Fibroblast of lung (primary cell): Measurements from ENCODE around the gene SOX1. TPM values are rescaled to one million over a fixed set of nuclear protein-coding genes. Genes with fewer than 3 reads are reported as not detected.

Experiments used
- DNase-seq, 2 donors: peaks; one replicate each; pipeline versions ENCODE4 v3.0.0 to v3.0.0-alpha.2; 2010; ENCODE audit warnings: low read depth in 2 of 2
- H2AFZ ChIP-seq: 2 replicates; pipeline ENCODE4 v1.5.1; 2012; ENCODE audit warnings: low read length, control low read depth, inconsistent platforms
- H3K27ac ChIP-seq: 2 replicates; pipeline ENCODE4 v1.5.1; 2011; ENCODE audit warnings: low read length, control low read depth; ENCODE audit not compliant: insufficient read depth
- H3K27me3 ChIP-seq: 2 replicates; pipeline ENCODE4 v1.5.1; 2011; ENCODE audit warnings: mild to moderate bottlenecking, low read length; ENCODE audit not compliant: control insufficient read depth, insufficient read depth
- H3K36me3 ChIP-seq: 2 replicates; pipeline ENCODE4 v1.5.1; 2011; ENCODE audit warnings: low read length; ENCODE audit not compliant: control insufficient read depth, insufficient read depth
- H3K4me1 ChIP-seq: 2 replicates; pipeline ENCODE4 v1.5.1; 2011; ENCODE audit warnings: low read length; ENCODE audit not compliant: control insufficient read depth, insufficient read depth; ENCODE audit errors: extremely low read depth
- H3K4me2 ChIP-seq: 2 replicates; pipeline ENCODE4 v1.5.1; 2011; ENCODE audit warnings: low read length, control low read depth; ENCODE audit not compliant: insufficient read depth; ENCODE audit errors: extremely low read depth
- H3K4me3 ChIP-seq, 4 experiments: fragments of 200-600 bp in 1 of 4; sonication (generic) in 1 of 4; replicated peaks in 1 of 4; 2 replicates each; pipeline ENCODE4 v1.5.1; 2011 to 2016; ENCODE audit warnings: low read length in 4 of 4, low read depth in 3 of 4, mild to moderate bottlenecking in 3 of 4, control low read depth in 2 of 4, inconsistent platforms in 1 of 4, mixed read lengths in 1 of 4; ENCODE audit not compliant: insufficient read depth in 1 of 4; ENCODE audit errors: control extremely low read depth in 1 of 4
- H3K79me2 ChIP-seq: 2 replicates; pipeline ENCODE4 v1.5.1; 2012; ENCODE audit warnings: mild to moderate bottlenecking, low read length, inconsistent platforms; ENCODE audit not compliant: control insufficient read depth, insufficient read depth
- H3K9ac ChIP-seq: 2 replicates; pipeline ENCODE4 v1.5.1; 2011; ENCODE audit warnings: mild to moderate bottlenecking, low read length, control low read depth; ENCODE audit not compliant: insufficient read depth
- H3K9me3 ChIP-seq: 2 replicates; pipeline ENCODE4 v1.5.1; 2012; ENCODE audit warnings: low read depth, low read length; ENCODE audit not compliant: control insufficient read depth, insufficient read depth
- H4K20me1 ChIP-seq: 2 replicates; pipeline ENCODE4 v1.5.1; 2011; ENCODE audit warnings: low read length; ENCODE audit not compliant: control insufficient read depth, insufficient read depth; ENCODE audit errors: extremely low read depth
- EZH2 ChIP-seq: IDR thresholded peaks from 2 replicates; pipeline ENCODE4 v1.5.1; 2012; ENCODE audit warnings: low read length, control low read depth, mild to moderate bottlenecking; ENCODE audit errors: missing control alignments
- polyA plus RNA-seq, 2 donors: library from polyadenylated mRNA; depleted of rRNA in 1 of 2; stranded (reverse) in 1 of 2; unstranded in 1 of 2; fragments of >200 nt; gene quantifications; 2 replicates each; pipeline ENCODE4 v1.2.1, GENCODE V29; 2011 to 2012; ENCODE audit warnings: missing spikeins in 1 of 2
- total RNA-seq: library from RNA; depleted of rRNA; stranded (reverse); fragments of >200 nt; gene quantifications from 2 replicates; pipeline ENCODE4 v1.2.1, GENCODE V29; 2014
- TF ChIP-seq, protein P1 (sequence below), 2 donors: IDR thresholded peaks in 1 of 2; conservative IDR thresholded peaks in 1 of 2; 1 replicate in 1 of 2; 2 replicates in 1 of 2; pipeline ENCODE4 v1.5.1; 2011 to 2012; ENCODE audit warnings: low read length in 2 of 2, control low read depth in 1 of 2, inconsistent platforms in 1 of 2, low read depth in 1 of 2, mild to moderate bottlenecking in 1 of 2

SOX1 gene
- total and polyA plus RNA-seq, 2 donors (not counting 1 experiment from before 2014, with no cell fraction given) = not detected

DNA sequence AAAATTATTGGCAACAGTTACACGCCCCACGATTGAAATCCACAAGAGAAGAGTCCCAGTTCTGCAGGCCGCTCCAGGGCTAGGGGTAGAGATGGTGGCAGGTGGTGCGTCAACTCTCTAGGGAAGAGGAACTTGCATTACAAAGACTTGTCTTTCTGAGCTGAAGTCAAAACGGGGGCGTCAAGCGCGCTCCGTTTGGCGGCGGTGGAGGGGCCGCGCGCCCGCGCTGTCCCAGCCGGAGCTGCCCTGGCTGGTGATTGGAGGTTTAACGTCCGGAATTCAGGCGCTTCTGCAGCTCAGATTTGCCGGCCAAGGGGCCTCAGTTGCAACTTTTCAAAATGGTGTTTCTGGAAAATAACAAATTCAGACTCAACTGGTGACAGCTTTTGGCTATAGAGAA, 38.9 kb downstream of the SOX1 start:
- Histone ChIP-seq H3K9me3 (no peaks in the 10 kb centered on the region), H3K79me2 (no peaks in the 10 kb centered on the region), H3K4me1 (no peaks in the 10 kb centered on the region), H3K9ac (no peak overlapping the region), H3K27me3 (no peaks in the 10 kb centered on the region), H3K4me3 (no peak overlapping the region), H2AFZ (no peak overlapping the region), H3K4me2 (no peak overlapping the region), H3K36me3 (no peaks in the 10 kb centered on the region), H3K27ac (no peak overlapping the region), H4K20me1 (no peaks in the 10 kb centered on the region)
- TF ChIP-seq, protein P1, sequence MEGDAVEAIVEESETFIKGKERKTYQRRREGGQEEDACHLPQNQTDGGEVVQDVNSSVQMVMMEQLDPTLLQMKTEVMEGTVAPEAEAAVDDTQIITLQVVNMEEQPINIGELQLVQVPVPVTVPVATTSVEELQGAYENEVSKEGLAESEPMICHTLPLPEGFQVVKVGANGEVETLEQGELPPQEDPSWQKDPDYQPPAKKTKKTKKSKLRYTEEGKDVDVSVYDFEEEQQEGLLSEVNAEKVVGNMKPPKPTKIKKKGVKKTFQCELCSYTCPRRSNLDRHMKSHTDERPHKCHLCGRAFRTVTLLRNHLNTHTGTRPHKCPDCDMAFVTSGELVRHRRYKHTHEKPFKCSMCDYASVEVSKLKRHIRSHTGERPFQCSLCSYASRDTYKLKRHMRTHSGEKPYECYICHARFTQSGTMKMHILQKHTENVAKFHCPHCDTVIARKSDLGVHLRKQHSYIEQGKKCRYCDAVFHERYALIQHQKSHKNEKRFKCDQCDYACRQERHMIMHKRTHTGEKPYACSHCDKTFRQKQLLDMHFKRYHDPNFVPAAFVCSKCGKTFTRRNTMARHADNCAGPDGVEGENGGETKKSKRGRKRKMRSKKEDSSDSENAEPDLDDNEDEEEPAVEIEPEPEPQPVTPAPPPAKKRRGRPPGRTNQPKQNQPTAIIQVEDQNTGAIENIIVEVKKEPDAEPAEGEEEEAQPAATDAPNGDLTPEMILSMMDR (conservative IDR thresholded peaks at IDR 0.05 in 1 of 2, IDR thresholded peaks at IDR 0.05 in 1 of 2; ENCODE audit: low read depth in 1 of 2, low read length in 2 of 2) = no peak
- no peak for TF ChIP-seq EZH2
- no peak for DNase-seq

DNA sequence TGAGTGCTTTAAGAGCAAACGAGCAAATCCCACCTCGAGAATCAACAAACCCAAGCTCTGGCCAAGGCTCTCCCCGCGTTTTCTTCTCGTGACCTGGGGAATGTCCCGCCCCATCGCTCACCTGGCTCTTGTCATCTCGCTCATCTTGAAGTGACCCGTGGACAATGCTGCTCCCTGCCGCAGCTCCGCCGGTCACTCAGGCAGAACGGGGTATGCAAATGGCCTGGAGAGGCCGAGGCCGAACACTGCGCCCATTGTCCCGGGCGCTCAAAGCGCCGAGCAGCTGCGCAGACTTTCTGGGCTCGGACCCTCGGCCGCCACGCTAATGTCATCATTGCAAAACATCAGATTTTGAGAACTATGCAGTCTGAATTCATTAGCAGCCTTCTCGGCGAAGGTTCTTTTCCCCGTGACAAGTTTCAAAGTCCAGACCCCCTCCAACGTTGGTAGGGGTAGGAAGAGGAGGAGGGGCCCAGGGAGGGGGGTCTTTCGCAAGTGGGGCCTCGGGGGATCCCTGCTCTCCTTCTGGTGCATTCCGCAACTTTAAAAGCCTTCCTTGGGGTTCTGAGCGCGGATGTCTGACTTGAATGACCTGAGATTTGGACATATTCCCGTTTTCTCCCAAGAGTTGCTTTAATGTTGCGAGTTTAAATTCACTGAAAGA, 39.7 kb downstream of the SOX1 start:
- DNase-seq = no peak
- no peak overlapping the region for H3K27ac ChIP-seq
- no peaks in the 10 kb centered on the region for H3K4me1 ChIP-seq
- H3K4me2 ChIP-seq = no peak overlapping the region
- H3K27me3 ChIP-seq = no peaks in the 10 kb centered on the region
- no peak overlapping the region for H3K4me3 ChIP-seq
- no peaks in the 10 kb centered on the region for H3K79me2 ChIP-seq
- no peak overlapping the region for H2AFZ ChIP-seq
- TF ChIP-seq, protein P1 (conservative IDR thresholded peaks at IDR 0.05 in 1 of 2, IDR thresholded peaks at IDR 0.05 in 1 of 2; ENCODE audit: low read depth in 1 of 2, low read length in 2 of 2) = no peak
- no peak for TF ChIP-seq EZH2
- no peaks in the 10 kb centered on the region for H3K36me3 ChIP-seq
- H3K9ac ChIP-seq = no peak overlapping the region
- no peaks in the 10 kb centered on the region for H3K9me3 ChIP-seq
- no peaks in the 10 kb centered on the region for H4K20me1 ChIP-seq

DNA sequence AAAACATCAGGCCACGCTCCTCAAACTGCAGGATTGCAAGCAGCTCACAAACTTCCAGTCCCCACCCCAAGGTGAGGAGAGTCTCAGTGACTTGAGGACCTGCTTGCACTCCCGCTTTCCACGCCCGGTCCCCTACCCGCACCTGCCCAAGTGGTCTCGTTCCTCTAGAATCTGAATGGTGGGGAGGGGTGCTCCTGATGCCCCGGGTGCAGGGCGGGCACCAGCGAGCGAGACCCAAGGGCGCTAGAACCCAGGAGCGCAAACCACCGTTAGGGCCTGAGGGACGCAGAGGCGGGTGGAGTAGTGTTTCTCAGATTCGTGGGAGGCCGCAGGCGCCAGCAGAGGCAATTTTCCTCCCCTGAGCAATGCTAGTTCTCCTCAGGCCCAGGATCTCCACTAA, 40.3 kb downstream of the SOX1 start:
- no peak for DNase-seq
- H3K4me3 ChIP-seq = no peak overlapping the region
- H3K27me3 ChIP-seq = no peaks in the 10 kb centered on the region

More for the DNA sequence above, 40.3 kb downstream of the SOX1 start:
- TF ChIP-seq, protein P1 (conservative IDR thresholded peaks at IDR 0.05 in 1 of 2, IDR thresholded peaks at IDR 0.05 in 1 of 2; ENCODE audit: low read depth in 1 of 2, low read length in 2 of 2) = no peak
- TF ChIP-seq EZH2 = no peak
- H3K27ac ChIP-seq = no peak overlapping the region
- H4K20me1 ChIP-seq = no peaks in the 10 kb centered on the region
- no peaks in the 10 kb centered on the region for H3K9me3 ChIP-seq
- no peaks in the 10 kb centered on the region for H3K36me3 ChIP-seq
- H3K4me1 ChIP-seq = no peaks in the 10 kb centered on the region
- no peak overlapping the region for H3K9ac ChIP-seq
- H2AFZ ChIP-seq = no peak overlapping the region
- no peak overlapping the region for H3K4me2 ChIP-seq
- no peaks in the 10 kb centered on the region for H3K79me2 ChIP-seq
